GM12874 (cell line): ENCODE data around the gene BTBD17.

Source experiments
- TF ChIP-seq, protein P1 (sequence below): IDR thresholded peaks from 2 replicates; pipeline ENCODE4 v1.5.1; 2011; ENCODE audit warnings: low read depth, mild to moderate bottlenecking, control low read depth, low read length, moderate library complexity; ENCODE audit not compliant: insufficient read depth

BTBD17 gene

GRCh38 chr17:74318391-74318790 is 43.3 kb downstream of the BTBD17 start:
- TF ChIP-seq, protein P1, sequence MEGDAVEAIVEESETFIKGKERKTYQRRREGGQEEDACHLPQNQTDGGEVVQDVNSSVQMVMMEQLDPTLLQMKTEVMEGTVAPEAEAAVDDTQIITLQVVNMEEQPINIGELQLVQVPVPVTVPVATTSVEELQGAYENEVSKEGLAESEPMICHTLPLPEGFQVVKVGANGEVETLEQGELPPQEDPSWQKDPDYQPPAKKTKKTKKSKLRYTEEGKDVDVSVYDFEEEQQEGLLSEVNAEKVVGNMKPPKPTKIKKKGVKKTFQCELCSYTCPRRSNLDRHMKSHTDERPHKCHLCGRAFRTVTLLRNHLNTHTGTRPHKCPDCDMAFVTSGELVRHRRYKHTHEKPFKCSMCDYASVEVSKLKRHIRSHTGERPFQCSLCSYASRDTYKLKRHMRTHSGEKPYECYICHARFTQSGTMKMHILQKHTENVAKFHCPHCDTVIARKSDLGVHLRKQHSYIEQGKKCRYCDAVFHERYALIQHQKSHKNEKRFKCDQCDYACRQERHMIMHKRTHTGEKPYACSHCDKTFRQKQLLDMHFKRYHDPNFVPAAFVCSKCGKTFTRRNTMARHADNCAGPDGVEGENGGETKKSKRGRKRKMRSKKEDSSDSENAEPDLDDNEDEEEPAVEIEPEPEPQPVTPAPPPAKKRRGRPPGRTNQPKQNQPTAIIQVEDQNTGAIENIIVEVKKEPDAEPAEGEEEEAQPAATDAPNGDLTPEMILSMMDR: no peak

DNA sequence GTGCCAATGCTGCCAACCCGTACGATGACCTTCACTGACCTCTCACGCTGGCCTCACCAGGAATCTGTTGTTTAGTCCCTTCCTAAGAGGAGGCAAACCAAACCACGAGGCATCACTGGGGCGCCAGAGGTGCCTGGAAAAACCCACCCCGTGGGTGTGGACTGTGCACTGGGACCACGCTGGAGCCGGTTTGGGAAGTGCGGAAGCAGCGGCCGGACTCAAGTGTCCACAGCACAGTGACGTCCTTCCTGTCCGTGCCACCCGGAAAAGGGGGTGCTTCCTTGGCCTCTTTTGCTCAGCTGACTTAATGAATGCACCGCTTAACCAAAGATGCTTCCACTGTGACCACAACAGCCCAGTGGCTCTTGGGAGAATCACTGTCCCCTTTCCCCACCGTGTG is 44.6 kb downstream of the BTBD17 start:
- TF ChIP-seq, protein P1: no peak

GRCh38 chr17:74316220-74316619 is 45.4 kb downstream of the BTBD17 start:
- TF ChIP-seq, protein P1: no peak

DNA sequence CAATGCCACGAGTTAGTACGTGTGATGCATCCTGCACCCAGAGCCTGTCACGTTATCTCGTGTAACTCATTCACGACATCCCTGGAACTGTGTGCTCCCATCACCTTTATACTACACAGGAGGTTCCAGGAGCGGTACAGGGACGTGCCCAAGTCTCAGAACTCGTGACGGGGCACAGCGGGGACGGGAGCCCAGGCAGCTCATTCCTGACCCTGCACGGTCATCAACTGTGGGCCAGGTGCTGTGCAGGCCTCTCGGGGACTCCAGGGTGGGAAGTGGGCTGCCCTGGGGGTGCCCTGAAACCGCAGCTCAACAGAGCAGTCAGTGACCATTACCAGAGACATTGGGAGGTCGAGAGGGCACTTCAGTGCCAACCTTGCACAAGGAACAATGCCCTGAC is 46.8 kb downstream of the BTBD17 start:
- TF ChIP-seq, protein P1: no peak

DNA sequence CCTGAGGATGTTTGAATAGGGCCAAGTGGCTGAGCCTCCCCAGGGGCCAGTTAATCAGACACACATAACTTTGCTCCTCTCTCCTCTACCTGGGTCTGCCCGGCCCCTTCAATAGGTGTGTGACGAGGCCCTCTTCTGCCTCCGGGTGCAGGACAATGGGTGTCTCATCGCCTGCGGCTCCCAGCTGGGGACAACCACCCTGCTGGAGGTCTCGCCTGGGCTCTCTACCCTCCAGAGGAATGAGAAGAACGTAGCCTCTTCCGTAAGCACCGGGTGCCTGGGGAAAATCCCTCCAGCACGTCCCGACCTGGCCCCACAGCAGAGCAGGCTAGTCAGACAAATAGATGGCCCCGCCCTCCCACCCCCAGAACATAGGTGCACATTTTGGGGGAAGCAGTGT is 51.8 kb downstream of the BTBD17 start:
- TF ChIP-seq, protein P1: no peak

DNA sequence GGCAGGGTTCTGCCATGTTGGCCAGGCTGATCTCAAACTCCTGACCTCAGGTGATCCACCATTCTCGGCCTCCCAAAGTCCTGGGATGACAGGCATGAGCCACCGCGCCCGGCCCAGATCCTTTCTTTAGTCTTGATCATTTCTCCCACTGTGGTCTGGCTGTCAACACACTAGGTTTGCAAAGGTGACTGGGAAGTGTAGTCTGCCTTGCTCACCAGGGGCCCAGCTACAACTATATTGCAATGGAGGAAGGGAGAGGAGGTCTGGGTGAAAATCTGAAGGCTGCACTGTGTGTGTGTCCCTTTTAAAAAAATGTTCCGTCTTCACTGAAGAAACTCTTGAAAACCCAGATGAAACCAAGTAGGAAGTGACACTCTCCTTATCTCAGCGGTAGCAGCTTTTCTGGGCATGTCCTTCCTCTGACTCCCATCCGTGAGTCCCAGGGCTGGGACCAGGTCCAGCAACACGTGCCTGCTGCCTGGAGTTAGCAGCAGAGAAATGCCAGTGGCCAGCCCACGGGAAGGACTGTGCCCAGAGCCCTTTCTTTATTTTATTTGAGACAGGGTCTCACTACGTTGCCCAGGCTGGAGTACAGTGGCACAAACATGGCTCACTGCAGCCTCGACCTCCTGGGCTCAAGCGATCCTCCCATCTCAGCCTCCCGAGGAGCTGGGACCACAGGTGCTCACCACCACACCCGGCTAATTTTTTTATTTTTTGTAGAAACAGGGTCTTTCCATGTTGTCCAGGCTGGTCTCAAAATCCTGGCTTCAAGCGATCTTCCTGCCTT is 53.5 kb downstream of the BTBD17 start:
- TF ChIP-seq, protein P1: no peak
